ENCODE measurements around the gene KCNH5.

The KCNH5 gene

DNA sequence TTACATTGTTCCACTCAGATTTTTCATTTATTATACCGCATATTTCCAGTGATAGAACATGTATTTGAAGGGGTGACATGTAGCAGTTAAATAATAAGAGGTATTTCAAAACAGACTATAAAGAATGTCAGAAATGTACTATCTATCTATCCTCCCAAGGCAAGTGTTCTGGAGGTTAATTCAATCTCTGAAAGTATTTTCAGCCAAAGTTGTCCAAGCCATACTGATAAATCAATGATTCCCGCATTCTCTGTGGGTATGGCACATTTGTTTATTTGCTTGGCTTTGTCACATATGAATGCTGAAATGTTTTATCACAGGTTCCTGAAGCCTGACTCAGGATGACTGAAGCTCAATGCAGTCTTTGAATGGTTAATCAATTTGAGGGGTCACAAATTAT is 35.8 kb downstream of the KCNH5 start:
- H3K4me3 ChIP-seq (ENCODE audit: low read depth, low read length), result no peak overlapping the region

DNA sequence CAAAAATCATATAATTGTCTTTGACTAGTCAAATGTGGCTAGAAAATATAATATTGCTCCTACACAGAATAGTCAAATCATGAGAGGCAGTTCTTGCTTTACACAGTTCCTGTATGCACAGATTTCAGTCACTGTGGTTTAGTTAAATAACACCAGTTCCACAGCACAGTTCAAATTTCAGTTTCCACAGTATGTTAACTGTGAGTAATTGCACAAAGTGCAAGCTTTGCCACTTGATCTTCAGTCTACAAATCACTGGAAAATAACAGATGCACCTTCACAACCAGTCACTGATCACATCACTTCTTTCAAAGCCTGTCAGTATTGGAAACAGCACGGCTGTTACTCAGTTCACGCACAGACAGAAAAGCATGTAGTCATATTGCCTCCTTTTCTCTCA is 38.7 kb downstream of the KCNH5 start:
- no peak overlapping the region for H3K4me3 ChIP-seq (ENCODE audit: low read depth, low read length)

DNA sequence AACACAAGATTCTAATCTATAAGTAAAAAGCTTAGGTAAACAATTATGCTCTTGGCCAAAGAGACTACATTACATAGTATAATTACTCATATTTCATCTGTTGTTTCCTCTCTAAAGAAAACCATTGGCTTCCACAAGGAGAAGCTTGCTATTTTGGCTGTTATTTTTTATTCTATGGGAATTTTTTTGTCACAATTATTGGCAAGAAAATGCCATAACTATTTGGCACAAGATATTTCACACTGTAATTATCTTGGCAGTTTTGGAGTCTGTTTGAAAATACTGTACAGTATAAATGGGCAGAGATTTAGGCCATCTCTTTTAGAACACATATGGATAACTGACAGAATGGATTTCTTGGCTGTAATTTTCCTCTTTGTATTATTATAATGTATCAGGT is 51.2 kb downstream of the KCNH5 start:
- H3K4me3 ChIP-seq (ENCODE audit: low read depth, low read length), result no peak overlapping the region

DNA sequence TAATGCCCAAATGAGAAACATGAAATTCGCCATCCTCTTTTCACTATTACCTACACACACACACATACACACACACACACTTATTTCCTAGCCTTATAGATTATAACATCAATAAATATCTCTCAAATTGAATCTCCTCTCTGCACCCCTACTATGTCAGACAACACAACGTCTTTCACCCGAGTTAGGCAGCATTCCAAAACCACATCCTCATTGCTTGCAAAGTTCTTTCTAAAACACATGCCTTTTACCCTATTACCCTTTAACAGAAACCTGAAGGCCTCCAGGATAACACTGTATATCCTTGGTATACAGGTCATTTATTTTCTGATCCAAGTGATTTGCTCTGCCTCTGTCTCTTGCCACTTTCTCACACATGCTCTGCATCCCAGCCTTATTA is 56.3 kb downstream of the KCNH5 start:
- no peak overlapping the region for H3K4me3 ChIP-seq (ENCODE audit: low read depth, low read length)

DNA sequence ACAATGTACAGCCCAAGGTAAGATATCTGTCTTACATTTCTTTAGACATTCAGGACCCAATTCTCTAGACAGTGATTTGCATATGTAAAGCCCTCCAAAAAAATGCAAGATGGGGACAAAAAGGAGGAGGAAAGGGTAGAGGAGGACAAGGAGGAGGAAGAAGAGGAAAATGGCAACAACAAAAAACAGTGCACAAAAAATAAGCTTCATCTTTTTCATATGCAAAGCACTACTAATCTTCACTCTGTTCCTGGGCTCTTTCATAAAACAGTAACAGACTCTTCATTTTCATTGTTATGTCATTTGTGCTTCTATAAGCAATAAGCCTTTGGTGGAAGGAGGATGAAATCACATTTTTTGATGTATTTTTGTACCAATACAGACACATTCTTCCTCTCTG is 61.4 kb downstream of the KCNH5 start:
- H3K4me3 ChIP-seq (ENCODE audit: low read depth, low read length), result no peak overlapping the region

DNA sequence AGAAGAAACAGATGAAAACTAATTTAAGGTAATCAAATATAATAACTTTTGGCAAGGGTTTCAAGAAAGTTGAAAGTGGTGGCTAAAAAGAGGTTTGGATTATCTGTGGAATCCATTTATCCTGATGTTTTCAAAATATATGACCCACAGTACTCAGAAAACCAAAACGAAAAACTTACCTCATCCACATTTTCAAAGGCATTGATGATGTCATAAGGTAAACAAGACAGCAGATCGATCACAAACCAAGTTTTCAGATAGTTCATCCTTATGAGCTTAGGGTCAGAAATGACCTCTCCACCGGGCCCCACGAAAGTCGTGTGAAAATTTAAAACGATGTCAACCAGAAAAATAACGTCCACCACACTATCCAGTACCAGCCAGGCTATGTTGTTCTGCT is 64.6 kb downstream of the KCNH5 start:
- no peak overlapping the region for H3K4me3 ChIP-seq (ENCODE audit: low read depth, low read length)

DNA sequence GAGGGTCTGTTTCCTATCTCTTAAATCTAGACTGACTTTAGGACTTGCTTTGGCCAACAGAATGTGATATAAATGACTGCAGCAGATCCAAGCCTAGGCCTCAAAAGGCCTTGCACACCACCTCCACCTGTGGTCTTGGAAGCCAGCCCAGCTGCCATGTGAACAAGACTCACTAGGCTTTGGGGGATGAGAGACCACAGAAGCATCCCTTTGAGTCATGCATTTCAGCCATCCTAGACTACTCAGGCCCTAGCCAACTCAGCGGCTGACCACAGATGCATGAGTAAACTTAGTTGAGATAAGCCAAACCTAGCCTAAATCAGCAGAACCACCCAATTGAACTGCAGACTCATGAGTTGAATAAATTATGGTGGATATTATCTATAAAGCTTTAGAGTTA is 87.7 kb downstream of the KCNH5 start:
- no peak overlapping the region for H3K4me3 ChIP-seq (ENCODE audit: low read depth, low read length)

DNA sequence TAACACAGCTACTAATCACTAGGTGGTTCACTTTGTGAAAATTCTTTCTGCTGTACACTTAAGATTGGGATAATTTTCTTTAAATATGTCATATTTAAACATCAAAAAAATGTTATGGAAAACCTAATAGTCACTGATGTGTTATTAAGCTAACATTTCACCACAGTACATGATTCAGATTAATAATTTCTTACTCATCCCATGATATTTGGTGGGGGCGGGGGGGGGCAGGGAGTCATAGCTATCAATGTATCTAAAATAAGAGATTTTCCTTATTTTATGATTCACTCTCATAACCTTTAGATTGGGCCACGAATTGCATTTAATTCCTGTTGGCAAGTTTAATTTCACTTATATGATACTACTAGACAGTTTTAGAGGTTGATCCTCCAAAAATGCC is 88.8 kb downstream of the KCNH5 start:
- H3K4me3 ChIP-seq (ENCODE audit: low read depth, low read length), result no peak overlapping the region

DNA sequence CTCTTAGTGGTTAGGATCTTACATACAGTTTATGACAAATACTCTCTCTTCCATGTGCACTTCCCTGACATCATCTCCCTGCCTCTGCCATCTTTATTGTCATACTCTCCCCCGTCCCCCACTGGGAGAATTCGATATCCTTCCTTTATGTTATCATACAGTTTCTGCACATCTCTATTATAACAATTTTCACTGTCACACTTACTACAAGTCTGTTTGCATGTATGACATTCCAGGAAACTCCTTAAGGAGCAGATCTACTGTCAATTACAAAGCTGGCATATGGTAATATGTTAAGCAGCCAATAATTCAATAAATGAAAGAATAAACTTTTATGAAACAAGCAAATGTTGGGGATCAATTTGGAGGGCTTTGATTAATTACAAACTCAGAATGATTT is 91.1 kb downstream of the KCNH5 start:
- no peak overlapping the region for H3K4me3 ChIP-seq (ENCODE audit: low read depth, low read length)

DNA sequence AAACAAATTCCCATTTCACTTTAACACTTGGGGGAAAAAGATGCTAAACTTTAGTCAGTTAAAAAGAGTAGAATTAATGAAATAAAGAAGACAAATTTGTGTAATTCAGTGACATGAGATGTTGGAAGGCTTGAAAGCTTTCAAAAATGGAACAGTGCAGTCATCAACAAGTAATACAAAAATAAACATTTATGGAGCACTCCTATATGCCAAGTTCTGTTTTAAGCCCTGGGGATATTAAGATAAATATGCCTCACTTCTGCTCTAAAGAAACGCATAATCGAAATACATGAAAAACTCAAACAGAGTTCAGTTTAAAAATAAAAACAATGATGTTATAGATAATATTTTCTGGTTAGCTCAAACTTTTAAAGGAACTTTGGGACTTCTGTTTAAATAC is 93.0 kb downstream of the KCNH5 start:
- H3K4me3 ChIP-seq (ENCODE audit: low read depth, low read length), result no peak overlapping the region

DNA sequence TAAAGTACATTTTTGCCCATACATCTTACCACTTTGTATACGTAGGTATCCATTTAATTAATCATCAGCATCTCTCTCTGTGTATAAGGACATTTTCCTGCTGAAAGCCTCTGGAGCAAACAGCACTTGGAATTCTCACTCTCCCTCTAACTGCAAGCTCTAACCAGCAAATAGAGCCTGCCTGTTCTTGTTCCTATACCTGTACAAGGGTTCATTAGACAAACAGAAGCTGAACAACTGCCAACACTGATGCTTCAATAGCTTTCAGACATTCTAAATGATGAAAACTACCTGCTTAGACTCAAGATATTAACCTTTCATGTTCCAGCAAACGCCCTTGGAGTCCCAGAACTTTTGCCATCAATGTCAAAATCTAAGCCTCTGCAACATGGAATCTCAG is 98.0 kb downstream of the KCNH5 start:
- no peak overlapping the region for H3K4me3 ChIP-seq (ENCODE audit: low read depth, low read length)

DNA sequence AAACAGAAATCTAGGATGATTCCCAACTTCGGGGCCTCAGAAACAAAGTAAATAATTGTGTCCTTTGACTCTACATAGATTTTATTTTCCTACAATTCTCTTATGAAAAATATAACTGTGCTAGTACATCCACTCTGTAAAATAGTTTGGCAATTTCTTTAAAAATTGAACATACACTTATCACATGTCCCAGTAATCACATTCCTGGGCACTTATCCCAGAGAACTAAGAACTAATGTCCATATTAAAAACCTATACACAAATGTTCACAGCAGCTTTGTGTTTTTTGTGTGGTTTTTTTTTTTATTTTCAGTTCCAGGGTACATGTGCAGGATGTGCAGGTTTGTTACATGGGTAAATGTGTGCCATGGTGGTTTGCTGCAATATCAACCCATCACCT is 99.0 kb downstream of the KCNH5 start:
- H3K4me3 ChIP-seq (ENCODE audit: low read depth, low read length), result no peak overlapping the region

DNA sequence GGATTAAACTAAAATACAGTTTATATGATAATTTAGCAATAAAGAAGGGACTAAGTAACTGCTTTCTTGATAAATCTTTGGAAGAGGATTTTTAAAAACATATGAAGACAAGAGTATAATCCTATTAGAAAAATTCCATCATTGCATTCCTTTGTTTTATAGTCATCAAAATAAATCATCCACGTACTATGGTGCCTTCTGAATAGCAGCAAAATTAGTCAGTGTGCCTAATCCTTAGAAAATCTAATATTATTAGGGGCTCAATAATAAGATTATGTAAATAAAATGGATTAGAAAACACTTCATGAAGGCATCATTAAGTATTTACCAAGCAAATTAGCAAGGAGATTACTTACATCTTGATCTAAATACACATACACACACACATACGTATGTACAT is 102.1 kb downstream of the KCNH5 start:
- no peak overlapping the region for H3K4me3 ChIP-seq (ENCODE audit: low read depth, low read length)

DNA sequence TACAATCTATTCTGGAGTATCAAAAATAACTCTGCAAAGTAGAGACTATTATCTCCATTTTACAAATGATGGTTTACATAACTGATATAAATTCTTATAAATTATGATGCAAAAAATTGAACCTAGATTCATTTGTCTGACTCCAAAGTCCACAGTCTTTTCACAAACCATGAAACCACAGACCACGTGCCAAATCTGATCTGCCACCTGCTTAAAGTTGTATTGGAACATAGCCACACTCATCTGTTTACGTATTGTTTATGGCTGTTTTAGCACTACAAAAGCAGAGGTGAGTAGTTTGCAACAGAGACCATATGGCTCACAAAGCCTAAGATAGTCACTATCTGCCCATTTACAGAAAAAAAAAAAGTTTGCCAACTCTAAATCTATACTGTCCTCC is 105.3 kb downstream of the KCNH5 start:
- H3K4me3 ChIP-seq (ENCODE audit: low read depth, low read length), result no peak overlapping the region

DNA sequence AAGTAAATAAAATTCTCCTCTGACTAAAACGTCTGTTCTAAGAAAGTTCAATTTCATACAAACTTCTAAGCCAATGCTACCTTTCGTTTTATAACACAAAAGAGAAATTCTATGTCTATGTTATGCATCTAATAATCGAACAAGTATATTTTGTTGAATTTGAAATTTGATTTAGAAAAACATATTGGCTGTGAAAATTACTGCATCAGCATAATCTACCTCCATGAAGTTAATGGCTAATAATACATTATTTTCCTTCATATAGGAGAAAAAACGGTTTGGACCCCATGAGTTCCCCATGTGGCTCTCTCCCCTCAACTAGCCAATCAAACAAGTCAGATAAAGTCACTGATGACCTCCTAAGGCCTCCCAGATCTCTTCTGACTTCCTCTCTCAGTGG is 106.5 kb downstream of the KCNH5 start:
- H3K4me3 ChIP-seq (ENCODE audit: low read depth, low read length), result no peak overlapping the region

DNA sequence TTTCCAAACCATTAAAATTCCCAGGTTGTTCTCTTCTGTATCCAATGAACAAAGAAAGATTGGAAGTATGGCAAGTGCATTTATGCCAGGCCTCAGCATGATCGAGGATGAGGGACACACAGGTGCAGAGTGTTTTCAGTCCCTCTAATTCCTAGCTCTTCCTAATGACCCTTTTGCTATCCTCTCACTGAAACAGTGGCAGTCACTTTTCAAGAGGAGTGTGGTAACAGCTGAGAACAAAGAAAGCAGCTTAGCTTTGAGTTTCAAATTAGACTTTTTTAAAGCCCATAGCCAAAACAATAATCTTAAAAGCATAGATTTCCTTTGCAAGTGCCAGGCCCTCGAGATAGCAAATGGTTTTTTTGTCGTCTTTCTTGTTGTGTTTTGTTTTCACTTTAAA is 110.8 kb downstream of the KCNH5 start:
- H3K4me3 ChIP-seq (ENCODE audit: low read depth, low read length), result no peak overlapping the region

DNA sequence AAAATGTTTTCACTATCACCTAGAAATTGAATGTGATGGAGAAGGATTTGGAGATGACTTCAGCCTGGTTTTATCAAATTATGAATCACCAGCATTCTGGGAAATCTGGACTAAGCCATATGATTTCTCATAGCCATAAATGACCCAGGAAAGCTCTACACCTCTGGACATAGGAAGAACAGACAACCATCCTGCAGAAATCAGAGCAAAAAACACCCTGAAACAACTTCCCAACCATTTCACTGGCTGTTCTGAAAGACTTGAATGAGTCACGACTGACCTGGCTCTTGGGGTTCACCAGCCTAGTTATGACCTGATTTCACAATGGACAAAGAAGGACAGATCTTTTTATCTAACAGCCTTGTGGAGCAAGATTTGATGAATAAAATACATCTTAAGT is 123.8 kb downstream of the KCNH5 start:
- no peak overlapping the region for H3K4me3 ChIP-seq (ENCODE audit: low read depth, low read length)

DNA sequence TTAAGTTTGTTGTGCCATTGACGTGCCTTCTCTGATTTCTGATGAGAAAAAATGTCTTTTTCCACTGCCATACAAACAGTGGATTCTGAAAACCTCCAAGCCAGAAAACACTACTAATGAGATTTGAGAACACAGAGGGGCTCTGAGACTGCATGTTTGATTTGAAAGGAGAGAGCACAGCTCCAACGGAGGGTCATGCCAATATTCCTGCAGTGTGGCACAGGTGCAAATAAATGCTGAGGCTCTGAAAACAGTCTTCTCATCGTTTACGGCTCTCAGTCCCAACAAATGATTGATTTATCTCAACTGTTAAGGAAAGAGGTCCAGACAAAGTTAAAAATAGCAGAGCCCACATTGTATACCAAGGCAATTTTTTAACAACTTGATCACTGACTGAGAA is 128.7 kb downstream of the KCNH5 start:
- H3K4me3 ChIP-seq (ENCODE audit: low read depth, low read length), result no peak overlapping the region

DNA sequence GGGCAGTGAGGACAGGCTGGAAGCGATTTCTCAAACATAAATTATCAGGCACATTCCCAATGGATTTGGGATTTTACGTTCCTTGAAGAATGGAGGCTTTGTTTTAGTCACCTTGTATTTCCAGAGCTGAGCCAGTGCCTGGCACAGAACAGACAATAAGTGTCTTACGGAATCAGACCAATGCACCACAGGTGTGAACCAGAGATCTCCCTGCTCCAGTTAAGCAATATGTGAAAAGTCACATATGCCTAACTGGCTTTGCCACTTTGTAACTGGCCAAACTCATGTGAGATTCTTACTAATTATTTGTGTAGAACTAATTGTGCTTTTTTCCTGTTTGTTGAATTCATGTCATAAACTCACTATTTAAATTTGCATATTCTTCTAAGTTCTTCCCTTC is 130.4 kb downstream of the KCNH5 start:
- H3K4me3 ChIP-seq (ENCODE audit: low read depth, low read length), result no peak overlapping the region

DNA sequence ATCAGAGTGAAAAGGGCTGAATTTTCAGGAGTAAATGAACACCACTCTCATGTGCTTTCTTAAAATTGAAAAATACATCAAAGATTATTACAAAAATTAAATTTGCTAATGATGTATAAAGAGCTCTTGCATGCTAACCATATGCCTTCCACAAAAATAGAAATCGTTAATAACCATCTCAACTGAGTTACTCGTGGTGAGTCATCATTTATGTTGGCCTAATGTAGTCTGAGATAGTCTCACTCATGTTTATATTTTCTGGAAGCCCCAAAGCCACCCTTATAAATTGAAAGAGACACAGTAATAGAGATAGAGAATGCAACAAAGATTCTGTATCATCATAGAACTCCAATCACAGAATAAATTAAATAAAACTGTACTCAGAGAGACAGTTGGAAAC is 131.2 kb downstream of the KCNH5 start:
- no peak overlapping the region for H3K4me3 ChIP-seq (ENCODE audit: low read depth, low read length)

DNA sequence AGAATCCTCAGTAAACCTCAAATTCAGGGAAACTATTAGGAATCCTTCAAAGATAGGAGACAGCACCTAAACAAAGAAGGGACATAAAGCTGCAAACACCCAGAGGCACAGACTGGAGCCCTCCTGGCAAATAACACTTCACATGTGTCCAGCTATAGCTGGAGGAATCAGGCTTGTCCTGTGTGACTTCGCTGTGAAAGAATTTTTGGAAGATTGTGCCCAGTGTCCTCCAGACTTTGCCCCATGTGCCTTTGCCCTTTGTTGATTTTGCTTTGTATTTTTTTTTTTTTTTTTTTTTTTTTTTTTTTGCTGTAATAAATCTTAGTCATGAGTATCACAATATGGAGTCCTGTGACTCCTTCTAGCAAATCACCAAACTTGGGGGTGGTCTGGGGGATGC is 136.8 kb downstream of the KCNH5 start:
- H3K4me3 ChIP-seq (ENCODE audit: low read depth, low read length), result no peak overlapping the region

DNA sequence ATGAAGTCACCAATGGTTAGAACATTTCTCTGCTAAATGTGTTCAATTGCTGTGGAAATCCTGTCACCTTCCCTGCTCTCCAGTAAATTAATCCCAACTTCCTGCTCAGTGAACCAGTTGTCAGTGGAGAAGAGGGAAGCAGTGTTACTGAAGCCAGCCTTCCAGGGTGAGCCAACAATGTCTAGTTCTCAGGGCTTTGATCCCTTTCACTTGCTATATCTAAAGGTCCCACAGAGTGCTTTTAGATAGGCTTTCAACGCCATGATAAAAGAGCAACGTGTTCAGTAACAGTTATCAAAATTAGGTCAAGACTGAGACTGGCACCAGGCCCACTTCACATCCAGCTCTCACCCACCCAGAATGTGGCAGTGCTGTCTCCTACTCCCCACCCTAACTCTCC is 139.7 kb downstream of the KCNH5 start:
- no peak overlapping the region for H3K4me3 ChIP-seq (ENCODE audit: low read depth, low read length)

DNA sequence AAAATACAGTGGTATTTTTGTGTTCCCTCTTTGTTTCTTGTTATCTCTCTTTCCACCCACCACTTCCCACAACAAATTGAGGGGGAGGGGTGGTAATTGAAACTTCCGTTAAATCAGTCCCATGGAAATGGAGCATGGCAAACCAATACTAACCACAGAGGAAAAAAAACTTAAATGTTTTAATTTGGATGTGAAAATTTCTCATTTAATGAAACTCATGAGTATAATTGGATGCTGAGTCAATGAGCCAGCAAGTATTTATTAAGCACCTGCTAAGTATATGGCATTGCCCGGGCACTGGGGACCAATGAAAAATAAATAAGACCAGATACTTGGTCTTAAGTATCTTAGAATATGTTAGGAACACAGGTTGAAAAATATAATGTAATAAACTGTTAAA is 147.5 kb downstream of the KCNH5 start:
- no peak overlapping the region for H3K4me3 ChIP-seq (ENCODE audit: low read depth, low read length)

DNA sequence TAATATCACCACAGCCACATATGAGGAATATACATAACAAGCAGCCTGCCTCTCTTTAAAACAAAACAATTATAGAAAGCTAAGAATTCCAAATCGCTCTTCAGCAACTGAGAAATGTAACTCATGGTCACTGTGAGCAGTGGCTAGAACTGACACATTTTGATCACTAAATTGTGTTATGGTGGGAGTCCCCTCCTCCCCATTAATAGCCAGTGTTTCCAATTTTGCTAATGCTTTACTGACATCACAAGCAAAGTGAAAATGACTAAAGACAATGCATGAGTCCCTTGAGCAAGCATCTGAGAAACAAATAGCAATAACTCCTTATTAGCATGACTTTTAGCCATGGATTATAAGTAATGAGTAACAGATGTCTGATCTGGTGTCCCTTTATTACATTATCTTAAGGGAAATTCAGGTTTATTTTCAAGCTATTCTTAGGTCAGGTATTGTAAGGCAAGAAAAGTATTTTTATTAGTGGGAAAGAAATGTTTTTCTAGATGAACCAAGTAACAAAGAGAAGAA is 148.3 kb downstream of the KCNH5 start:
- no peak overlapping the region for H3K4me3 ChIP-seq (ENCODE audit: low read depth, low read length)

Measured in iPS-11a (cell line).